Subcutaneous preadipocyte (primary cell): ENCODE data around the gene DNTT. TPM values are rescaled to one million over a fixed set of nuclear protein-coding genes. Genes with fewer than 3 reads are reported as not detected.

Experiments
- total RNA-seq: library from RNA; depleted of rRNA; stranded (reverse); fragments of >200 nt; gene quantifications from 2 replicates; pipeline ENCODE4 v1.2.3, GENCODE V29; 2012

Gene DNTT
- total RNA-seq: not detected in 2 replicates

GRCh38 chr10:96304230-96304629 is at the start of gene DNTT:
TSS of gene DNTT (plus strand) at chr10:96304434. CDS start at chr10:96304498, 64 bp downstream.

DNA sequence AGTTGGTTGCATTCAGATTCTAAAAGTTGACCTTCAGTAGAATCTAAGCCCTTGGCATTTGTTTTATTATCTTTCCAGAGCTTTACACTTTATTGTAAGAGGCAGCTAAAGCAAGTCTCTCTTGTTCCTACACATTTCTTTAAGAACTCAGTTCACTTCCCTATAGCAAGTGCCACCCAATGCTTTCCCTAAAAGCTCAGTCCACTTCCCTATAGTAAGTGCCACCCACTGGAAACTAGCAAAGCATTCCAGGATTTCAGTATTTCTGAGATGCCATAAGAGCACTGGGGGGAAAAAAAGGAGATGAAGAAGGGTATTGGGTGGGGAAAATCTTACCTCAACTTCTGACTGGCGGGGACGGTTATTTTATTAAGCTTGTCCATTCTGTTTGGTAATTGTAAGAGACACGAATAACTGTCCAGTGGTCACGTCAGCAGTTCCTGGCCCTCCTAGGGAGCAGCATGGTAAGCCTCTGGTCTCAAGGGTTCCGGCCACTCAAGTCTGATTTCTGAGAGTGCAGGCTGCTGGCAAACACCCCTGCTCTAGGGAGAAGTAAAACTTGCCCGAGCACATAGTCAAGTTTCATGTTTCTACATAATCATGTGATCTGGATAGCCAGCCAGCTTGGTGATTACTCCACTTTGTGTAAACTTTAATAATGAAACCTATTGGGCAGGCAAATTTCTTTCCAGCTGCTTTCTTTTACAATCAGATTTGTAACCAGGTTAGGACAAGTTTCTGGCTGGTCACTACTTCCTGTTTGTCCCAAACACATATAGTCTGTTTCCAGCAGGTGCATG is 33.0 kb upstream of the DNTT start, which contains the start of gene BLNK:
Gene BLNK, minus strand, starts transcription at position 554 of the 800 bp plus-strand sequence. Its CDS starts 171 bp downstream, at position 383.

DNA sequence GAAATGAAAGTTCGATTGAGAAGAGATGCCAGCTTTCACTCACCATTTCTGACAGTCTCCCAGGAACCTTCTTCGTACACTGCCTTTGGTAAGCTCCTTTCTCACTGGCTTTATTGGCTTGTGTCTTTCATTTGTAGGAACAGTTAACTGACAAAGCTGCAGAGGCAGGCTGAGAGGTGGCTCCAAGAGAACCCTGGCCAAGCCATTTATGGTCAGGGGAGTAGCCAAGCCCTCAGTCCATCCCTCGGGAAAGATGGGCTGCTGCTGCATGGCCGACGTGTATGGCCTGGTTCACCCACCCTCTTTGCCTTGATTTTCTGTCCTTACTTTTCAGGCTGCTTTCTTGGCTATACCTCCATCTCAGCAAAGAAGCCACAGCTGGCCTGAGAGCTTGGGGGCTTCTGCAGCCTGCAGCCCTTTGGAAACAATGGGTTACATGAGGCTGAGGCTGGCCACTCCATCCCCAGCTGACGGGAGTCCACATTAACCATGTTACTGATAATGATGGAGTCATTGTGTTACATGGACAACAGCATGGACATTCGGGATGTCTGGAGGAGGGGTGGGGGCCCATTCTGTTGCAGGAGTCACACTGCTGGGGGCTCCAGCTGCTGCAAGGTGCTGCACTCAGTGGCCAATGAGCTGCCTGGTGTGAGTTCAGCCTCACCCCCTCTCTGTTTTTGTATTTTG is 54.8 kb downstream of the DNTT start, which contains the start of gene OPALIN:
Gene OPALIN, minus strand, starts transcription at position 152 of the 690 bp plus-strand sequence. Its CDS starts 106 bp downstream, at position 46.

Other genes starting within 250 kb of the DNTT start
- 10.3 and 11.3 TPM in 2 replicates for gene ZNF518A, start 174.1 kb upstream of the DNTT start, total RNA-seq
- not detected in 2 replicates for gene BLNK, start 32.9 kb upstream of the DNTT start, total RNA-seq
- gene OPALIN, start 54.6 kb downstream of the DNTT start, total RNA-seq: not detected in 2 replicates
- under 0.01 TPM in 1 of 2 replicates, not detected in the other for gene TLL2, start 209.5 kb downstream of the DNTT start, total RNA-seq